IPS DF 4.7 (cell line): ENCODE results near the gene ALOX12B.
"Not testable (repeated sequence)": the region's sequence is repeated elsewhere in the genome, so short reads cannot be mapped to it uniquely, and the experiment has no call there.

ENCODE experiments used
- DNase-seq: peaks from one replicate; pipeline ENCODE4 v3.0.0-alpha.2; 2013; ENCODE audit warnings: low spot score; ENCODE audit errors: extremely low read depth

ALOX12B gene

DNA sequence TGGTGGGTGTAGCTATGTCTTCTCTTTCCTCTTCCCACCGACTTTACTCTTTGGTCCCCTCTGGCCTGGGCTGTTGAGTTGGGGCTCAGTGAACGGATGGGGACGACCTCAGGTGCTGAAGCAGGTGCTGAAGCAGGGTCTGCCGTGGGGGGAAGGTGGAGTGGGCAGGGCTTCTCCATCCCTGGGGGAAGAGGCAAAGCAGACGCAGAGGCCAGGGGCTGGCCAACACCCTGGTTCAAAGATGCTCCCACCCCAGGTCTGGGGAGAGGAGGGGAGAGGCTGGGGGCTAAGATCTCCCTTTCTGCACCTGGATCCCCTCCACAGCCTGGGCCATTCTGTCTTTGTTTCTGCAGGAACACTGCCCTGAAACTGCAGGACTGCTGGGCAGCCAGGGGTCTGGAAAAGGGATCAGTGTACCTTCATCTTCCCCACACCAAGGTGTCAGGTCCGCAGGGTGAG lies 22.9 kb downstream of the ALOX12B start:
- no peak for DNase-seq

DNA sequence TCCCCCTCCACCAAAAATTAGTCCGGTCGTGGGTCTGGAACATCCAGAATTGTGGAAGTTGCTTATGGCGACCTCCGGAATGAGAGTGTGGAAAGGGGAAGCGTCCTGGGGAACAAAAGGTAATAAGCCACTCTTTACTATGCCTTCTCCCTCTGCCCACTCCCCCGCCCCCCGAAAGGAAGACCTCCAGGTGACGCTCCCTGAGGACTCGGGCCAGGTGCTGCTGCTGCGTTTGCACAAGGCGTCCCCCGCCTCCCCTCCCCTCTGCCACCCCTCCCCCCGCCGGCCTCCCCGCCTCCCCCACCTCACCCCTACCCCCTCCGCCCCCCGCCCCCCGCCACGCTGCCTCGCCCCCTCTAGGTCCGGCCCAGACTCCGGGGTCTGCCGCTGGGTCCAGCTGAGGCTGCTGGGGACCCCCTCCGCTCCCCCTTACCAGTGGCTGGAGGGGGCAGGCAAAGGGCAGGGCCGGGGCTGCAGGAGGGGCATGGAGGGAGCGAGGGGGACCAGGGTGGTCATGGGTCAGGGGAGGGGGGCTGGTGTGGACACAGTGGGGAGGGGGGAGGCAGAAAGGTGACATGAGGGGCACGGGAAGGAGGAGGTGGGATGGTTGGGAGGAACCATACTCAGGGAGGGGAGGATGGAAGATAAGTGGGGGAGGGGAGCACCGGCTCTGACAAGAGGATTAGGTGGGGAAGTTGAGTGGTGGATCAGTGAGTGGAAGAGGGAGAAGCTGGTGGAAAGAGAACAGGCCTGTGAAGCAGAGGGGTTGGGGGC lies 23.6 kb downstream of the ALOX12B start:
- DNase-seq = no peak

DNA sequence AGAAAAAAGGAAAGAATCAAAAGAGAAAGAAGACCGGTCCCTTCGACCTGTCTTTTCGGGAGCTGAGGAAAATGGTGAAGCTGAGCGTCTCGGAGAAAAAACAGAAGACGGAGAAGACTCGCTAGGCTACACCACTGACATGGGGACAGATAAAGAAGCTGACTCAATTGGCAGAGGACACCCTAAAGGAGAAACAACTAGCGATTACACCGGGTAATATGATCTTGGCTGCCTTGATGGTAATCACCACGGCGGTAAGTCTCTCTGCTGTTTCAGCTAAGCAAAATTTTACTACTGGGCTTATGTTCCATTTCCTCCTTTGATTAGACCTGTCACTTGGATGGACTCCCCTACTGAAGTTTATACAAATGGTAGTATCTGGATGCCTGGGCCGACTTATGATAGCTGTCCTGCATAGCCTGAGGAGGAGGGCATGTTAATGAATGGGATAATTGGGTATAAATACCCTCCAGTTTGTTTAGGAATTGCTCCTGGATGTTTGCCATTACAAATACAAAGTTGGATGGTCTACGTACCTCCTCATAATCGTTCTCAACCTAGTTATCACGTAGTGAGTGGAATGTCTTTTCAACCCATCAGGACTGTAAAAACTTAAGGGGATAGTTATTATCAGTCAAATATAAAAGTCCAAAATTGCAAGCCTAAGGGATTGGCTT lies 24.6 kb downstream of the ALOX12B start:
- no peak for DNase-seq

DNA sequence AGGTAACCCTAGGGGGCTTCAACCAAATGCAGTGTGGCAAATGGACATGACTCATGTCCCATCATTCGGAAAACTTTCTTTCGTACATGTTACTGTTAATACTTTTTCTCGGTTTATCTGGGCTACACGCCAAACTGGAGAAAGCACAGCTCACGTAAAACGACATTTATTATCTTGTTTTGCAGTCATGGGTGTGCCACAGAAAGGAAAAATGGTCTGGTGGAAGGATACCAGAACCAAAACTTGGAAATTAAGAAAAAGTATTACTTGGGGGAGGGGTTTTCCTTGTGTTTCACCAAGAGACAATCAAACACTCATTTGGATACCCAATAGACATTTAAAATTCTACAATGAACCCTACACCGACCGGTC lies 25.1 kb downstream of the ALOX12B start:
- no peak for DNase-seq

DNA sequence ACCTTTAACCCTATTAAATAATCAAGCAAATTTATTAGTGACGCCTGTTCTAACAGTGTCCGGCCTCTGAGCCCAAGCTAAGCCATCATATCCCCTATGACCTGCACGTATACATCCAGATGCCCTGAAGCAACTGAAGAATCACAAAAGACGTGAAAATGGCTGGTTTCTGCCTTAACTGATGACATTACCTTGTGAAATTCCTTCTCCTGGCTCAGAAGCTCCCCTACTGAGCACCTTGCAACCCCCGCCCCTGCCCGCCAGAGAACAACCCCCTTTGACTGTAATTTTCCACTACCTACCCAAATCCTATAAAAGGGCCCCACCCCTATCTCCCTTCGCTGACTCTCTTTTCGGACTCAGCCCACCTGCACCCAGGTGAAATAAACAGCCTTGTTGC lies 25.7 kb downstream of the ALOX12B start:
- not testable (repeated sequence) for DNase-seq

DNA sequence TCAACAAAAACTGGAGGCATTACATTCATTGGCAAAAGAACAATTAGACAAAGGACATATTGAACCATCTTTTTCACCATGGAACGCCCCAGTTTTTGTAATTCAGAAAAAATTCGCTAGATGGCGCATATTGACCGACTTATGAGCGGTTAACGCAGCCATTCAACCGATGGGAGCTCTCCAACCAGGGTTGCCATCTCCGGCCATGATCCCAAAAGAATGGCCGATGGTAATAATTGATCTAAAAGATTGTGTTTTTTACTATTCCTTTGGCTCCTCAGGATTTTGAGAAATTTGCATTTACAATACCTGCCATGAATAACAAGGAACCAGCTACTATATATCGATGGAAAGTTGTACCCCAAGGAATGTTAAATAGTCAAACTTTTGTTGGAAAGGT lies 27.2 kb downstream of the ALOX12B start:
- no peak for DNase-seq

DNA sequence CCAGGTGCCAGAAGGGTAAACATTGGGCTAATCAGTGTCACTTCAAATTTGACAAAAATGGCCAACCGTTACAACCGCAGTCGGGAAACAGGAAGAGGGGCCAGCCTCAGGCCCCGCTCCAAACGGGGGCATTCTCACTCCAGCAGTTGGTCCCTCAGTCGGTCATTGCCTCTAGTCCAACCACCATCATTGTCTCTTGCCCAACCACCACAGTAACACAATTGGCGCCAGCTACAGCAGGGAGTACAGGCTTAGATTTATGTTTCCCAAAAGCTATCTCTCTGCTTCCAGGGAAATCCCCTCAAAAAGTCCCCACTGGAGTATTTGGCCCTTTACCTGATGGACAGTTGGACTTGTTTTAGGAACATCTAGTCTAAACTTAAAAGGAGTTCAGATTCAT lies 28.4 kb downstream of the ALOX12B start:
- no peak for DNase-seq

DNA sequence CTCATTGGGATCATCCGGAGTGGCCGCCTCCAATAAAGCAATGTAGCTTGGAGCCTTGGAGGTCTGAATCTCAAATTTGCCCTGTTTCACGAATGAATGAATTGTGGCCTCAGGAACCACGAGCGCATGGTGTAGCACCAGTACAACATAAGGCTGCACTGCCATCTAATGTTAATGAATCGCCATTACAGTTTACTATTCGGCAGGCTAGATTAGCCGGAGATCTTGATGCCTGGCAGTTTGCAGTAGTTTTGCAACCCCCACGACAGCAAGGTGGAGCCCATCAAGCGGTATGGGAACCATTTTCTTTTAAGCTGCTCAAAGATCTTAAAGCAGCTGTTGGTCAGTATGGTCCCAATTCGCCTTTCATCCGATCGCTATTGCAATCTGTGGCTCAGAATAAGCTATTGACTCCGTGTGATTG lies 29.8 kb downstream of the ALOX12B start:
- peak; percentile 82 for DNase-seq

DNA sequence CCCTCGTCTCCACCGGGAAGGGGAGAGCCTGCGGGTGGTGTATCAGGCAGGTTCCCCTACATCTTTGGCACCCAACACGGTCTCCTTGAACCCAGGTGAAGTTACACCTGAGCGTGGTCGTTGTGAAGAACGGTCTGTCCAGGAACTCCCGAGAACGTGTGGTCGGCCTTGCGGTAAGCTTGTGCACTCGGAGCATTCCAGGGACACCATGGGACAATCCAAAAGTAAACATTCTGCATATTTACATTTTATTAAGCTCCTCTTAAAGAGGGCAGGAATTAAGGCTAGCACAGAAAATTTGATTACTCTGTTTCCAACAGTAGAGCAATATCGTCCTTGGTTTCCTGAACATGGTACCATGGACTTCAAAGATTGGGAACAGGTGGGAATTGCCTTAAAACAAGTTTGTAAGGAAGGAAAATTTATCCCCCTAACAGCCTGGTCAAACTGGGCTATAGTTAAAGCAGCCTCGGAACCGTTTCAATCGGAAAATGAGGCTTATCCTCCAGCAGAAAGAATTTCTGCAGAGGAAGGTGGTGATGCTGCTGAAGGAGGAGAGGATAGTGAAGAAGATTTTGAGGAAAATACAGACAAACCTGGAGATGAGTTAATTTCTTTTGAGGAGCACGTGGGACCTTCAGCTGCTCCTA lies 30.4 kb downstream of the ALOX12B start:
- no peak for DNase-seq

DNA sequence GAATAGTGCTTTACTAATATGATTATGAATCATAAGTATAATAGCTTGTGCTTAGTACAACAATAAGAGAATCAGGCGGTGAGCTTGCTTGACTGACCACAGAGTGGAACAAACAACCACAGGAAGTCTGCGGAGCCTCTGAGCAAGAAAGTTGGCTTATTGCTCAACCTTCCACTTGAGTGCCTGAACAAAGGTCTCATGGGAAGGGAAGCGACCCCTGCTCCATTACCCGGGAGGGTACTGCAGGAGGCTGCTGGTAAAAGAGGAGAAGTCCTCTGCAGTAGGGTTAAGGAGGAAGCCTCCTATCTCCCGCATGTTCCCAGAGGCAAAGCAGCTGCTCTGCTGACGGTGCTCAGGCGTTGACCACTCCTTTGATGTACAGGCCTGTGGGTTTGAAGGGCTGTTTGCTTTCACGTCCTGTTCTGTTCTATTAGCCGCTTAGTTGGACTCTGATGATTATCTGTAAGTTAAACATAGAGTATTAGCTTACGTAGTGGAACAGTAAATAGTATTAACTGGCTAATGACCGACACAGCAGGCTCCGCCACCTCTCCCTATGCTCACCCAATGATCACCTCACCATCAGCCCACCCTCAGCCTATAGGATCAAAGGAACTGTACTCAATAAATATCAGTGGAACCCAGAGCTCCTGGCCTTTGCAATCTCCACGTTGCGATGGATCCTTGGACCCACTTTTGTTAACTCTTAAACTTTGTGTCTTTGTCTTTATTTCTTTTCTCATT lies 31.1 kb downstream of the ALOX12B start:
- DNase-seq = no peak

DNA sequence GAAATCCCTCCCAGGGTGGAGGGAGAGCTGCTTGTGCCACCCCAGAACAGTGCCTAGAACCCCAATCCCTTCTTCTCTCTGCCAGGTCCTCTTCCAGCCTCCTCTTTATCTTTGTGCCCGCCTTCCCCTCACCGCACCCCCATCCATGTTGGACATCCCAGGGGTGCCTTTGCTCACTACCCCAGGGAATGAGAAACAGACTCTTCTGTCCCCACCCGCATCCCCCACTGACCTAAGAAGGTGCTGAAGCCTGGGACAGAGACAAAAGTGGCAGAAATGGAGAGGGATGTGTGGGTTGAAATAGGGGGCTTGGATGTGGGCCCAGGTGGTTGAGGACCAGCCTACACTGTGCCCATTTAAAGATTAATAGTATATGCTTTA lies 31.7 kb downstream of the ALOX12B start:
- no peak for DNase-seq

DNA sequence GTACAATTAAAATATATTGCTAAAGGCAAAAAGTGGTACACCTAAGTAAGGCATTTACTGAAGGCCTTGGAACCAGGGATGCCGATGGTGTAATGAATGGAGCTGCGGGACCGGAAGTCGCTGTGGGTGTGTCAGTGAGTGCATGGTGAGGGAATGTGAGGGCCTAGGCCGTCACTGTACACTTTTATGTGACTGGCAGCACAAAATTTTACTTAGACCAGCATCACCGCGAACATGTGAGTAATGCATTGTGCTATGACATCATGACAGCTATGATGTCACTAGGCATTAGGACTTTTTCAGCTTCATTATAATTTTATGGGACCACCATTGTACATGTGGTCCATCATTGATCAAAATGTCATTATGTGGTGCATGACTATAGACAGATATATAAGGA lies 33.9 kb downstream of the ALOX12B start:
- DNase-seq = no peak

DNA sequence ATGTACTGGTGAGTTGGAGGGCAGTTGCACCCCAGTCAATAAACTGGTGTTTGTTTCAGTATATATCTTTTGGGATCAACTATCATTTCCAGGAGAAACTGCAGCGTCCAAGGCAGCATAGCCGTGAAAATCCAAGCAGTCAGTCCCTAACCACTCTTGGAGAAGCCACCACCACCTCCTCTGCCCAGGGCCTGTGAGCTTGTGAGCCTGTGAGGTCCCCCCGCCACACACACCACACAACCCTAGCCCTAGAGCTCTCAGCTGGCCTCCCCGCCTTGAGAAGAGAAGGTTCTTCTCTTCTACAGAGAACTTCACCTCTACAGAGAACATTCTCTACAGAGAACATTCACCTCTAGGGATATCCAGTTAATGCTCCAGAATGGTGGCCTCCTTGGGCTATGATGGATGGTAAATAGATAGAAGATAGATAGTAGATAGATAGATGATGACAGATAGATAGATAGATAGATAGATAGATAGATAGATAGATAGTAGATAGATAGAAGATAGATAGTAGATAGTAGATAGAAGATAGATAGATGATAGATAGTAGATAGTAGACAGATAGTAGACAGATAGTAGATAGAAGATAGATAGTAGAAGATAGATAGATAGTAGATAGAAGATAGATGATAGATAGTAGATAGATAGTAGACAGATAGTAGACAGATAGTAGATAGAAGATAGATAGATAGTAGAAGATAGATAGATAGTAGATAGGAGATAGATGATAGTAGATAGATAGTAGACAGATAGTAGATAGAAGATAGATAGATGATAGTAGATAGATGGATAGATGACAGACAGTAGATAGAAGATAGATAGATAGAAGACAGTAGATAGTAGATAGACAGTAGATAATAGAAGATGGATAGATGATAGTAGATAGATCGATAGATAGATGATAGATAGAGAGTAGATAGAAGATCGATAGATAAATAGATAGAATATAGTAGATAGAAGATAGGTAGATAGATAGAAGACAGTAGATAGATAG lies 35.0 kb downstream of the ALOX12B start:
- no peak for DNase-seq

DNA sequence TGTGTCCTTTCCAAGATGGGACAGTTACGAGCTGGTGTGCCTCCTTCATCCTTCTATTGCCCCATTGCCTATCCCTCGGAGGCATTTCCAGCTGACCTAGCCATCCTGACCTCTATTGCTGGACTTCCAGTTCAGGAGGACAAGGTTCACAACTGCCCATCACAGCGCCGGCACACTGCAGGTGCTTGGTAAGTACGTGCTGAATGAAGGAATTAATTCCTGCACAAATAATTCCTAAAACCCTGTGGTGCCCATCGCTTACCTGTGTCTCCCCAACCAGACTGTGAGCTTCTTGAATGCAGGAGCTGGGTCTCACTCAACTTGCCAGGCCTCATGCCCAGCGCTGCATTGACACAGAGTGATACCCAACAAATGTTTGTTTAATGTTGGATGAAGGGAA lies 35.7 kb downstream of the ALOX12B start:
- DNase-seq = no peak

DNA sequence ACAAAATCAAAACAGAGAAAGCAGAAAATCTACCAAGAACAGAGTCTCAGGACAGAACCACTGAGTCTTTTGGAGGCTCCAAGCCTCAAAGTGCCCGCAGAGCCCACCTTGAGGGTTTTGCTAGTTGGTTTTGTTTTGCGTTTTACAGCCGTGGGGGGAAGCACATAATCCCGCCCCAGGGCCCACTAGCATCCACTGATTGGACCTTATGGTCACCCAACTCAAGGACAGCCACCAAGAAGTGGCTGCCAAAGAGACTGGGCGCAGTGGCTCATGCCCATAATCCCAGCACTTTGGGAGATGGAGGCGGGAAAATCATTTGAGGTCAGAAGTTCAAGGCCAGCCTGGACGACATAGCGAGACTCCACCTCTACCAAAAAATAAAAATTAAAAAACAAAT lies 38.8 kb downstream of the ALOX12B start:
- DNase-seq = no peak

DNA sequence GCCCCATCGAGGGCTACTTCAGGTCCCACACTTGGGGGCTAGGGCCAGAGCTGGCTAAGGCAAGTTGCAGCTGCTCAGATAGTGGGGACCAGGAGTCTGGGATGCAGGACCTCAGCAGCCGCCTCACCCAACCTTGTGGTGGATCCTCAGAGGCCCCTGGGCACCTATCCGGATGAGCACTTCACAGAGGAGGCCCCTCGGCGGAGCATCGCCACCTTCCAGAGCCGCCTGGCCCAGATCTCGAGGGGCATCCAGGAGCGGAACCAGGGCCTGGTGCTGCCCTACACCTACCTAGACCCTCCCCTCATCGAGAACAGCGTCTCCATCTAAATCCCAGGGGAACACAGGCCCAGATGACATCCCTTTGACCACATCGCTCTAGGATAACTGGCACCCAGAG lies 39.3 kb downstream of the ALOX12B start:
- no peak for DNase-seq

DNA sequence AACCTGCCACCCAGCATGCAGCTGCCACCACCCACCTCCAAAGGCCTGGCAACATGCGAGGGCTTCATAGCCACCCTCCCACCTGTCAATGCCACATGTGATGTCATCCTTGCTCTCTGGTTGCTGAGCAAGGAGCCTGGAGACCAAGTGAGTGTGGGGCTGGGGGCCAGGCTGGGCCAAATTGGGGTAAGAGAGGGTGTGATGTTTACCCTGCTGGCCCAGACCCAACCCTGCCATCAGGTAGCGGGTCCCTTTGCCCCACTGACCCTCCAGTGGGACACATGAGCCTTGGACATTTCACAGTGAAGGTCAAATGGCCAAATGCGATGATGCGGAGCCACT lies 39.8 kb downstream of the ALOX12B start:
- DNase-seq = no peak

DNA sequence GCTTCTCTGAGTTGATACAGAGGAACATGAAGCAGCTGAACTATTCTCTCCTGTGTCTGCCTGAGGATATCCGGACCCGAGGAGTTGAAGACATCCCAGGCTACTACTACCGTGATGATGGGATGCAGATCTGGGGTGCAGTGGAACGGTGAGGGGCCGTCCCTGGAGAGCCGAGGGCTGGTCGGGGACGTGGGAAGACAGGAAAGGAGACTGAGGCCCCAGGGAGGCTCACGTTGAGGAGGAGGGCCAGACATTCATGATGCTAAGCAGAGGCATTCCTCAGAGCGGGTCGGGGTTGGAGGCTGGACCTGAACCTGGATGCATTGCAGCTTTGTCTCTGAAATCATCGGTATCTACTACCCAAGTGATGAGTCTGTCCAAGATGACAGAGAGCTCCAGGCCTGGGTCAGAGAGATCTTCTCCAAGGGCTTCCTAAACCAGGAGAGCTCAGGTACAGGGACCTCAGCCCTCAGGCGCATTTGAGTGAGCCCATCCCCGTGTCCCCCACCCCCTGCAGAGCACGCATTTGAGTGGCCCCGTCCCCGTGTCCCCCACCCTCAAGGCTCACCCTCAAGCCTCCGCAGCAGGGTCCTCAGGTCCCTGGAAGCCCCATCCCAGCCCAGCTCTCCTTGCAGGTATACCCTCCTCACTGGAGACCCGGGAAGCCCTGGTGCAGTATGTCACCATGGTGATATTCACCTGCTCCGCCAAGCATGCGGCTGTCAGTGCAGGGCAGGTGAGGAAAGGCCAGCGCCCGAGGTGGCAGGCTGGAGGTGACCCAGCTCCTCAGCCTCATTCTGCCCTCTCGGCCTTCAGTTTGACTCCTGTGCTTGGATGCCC lies 40.4 kb downstream of the ALOX12B start:
- DNase-seq = no peak

DNA sequence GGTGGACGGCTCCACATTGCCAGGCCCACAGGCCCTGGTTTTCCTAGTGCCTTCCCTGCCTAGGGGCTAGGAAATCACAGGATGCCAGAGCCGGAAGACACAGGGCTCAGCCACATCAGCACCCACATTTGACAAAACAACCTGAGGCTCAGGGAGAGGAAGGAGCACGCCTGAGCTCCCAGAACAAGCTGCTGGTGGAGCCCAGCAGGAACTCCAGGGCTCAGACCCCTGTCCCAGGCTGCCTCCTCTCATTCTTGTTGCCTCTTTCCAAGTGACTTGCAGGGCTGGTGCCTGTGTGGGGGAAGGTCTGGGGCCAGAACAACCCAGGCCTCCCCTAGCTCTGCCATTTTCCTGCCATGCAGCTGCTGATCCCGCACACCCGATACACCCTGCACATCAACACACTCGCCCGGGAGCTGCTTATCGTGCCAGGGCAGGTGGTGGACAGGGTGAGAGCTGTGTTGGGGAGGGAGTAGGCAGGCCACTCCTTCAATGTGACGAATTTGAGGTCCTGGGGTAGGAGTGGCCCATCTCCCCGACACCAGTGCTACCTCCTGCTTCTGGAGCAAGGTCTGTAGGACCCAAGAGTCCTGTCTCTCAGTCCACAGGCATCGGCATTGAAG lies 41.1 kb downstream of the ALOX12B start:
- DNase-seq = no peak
